T-helper 2 cell (primary cell): Measurements from ENCODE around the gene CYP4F12.

Experiments
- DNase-seq, 5 experiments: peaks; one replicate each; pipeline versions ENCODE4 v3.0.0 to v3.0.0-alpha.2; 2012 to 2022

Gene CYP4F12

DNA sequence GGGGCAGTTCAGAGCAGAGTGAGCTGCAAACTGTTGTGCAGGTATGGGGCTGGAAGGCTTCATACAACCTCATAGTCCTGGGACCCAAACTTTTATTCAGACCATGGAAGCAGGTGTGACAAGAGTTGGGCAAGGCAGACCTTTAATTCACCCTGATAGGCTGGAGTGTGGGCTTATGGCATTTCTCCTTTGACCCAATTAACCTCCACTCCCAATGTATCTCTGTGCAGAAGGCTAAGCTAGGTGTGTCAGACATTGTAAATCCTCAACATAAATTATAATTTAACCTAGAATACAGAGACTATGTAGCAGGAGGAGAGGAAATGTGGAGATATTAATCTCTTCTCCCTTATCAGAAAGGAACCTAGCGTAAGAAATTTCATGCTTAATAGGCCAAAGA is 42.8 kb downstream of the CYP4F12 start:
- DNase-seq = no peak

DNA sequence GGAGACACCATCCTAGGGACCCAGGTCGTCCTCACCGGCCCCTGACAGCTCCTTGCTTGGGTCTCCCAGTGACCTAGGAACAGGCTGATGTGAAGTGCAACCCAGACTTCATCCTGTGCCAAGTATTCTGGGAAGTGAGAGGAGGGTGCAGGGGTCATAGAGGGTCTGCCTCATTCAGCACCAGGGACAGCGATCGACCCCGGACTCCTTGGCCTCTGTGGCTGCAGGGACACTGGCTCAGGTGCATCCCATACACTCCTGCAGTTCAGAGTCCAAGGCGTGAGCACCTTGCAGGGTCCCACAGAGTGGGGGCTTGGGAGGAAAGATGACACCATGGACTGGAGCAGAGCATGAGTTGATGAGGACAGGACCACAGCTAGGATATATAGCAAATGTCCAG is 44.9 kb downstream of the CYP4F12 start:
- no peak for DNase-seq

DNA sequence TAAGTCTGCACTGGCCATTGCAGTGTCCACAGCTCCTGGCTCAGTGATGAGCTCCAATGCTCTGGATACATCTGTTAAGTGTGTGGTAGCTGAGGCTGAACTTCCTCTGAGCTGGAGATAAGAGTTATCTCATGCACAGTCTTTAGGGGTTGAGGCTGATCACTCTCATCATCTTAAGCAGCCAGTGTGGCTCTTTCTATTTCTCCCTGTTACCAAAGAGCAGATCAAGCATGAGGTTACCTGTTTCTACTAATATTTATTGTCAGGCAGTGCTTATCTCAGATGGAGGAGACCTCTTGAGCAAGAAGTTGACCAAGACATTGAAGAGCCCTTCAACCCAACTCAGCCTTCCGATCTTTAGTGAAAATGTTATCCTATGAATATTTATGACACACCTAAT is 48.4 kb downstream of the CYP4F12 start:
- no peak for DNase-seq

DNA sequence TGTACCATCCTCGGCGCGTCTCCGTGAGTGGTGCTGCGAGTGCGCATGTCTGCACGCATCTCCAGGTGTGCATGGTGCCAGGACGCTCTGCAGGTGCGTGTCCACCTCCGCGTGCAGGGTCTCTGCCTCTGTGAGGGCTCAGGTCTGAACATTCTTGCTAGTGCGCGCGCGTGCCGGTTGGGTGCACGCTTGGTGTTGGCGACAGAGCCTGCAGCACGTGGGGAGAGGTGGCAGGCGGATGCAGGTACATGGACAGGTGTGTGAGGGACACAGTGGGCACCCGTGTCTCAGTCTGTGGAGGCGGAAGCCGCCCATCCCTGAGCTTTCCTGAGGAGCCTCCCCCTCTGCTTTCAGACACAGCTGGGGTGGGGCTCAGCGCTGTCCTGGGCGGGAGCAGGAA is 50.1 kb downstream of the CYP4F12 start:
- no peak for DNase-seq

DNA sequence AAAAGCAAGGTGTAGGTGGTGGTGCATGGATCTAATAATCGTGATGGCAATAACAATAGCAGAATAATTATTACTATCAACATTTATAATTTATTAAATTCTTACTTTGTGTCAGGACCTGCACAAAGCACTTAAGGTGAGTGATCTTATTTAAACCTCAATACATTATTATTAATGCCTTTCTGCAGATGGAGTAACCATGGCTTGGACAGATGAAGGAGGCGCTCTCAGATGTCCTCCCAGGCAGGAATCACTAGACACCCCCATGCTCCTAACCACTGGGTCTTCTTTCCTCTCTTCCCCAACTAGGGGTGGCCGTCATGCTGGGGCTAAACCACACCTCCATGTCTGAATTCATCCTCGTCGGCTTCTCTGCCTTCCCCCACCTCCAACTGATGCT is 54.8 kb downstream of the CYP4F12 start, which contains the start of gene OR10H2:
Gene OR10H2, plus strand, starts transcription at position 301 of the 400 bp plus-strand sequence. Its CDS starts 20 bp downstream, at position 321.
- DNase-seq = no peak

DNA sequence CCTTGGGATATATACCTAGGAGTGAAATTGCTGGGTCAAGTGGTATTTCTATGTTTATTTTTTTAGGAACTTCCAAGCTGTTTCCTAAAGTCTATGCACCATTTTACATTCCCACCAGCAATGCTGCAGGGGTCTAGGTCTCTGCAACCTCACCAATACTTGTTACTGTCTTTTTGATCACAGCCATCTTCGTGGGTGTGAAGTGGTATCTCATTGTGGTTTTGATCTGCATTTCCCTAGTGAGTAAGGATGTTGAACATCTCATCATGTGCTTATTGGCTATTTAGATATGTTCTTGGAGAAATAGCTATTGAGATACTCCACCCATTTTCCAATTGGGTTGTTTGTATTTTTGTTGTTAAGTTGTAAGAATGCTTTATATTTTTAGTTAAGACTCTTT is 57.7 kb downstream of the CYP4F12 start:
- DNase-seq = peak in 1 of 5 experiments; percentile 51

DNA sequence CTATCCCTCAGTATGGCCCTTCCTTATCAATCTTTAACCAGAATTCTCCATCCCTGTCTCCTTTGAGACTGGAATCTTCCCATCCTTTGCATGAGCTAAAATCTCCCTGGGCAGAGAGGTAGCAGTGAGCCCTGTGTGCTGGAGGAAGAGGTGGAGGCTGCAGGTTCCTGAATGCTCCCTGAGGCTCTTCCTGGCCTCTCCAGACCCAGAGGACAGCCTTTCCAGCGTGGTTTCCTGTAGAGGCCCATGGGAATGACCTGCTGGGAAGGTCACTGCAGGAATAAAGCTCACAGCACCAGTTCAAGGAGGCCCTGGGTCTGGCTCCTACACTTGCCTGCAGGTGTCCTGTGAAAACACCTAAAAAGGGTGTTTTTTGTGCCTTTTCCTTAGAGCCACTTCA is 59.5 kb downstream of the CYP4F12 start:
- no peak for DNase-seq

DNA sequence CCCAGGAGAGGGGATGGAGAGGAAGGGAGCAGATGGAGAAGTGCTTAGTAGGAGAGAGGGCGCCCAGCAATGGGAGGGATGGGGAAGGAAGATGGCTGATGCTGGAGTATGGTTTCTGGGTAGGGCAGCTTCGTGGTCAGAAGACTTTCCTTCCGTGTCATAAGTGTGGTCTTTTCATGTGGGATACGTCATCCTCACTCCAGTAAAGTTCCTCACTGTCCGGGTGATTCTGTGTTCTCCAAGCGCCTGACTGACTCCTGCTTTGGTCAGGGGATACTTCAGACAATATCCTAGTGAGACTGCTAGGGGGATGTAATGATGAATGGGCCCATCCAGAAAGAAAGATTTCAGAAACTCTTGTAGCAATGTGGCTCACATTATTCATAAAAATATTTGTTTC is 61.0 kb downstream of the CYP4F12 start:
- DNase-seq = no peak

DNA sequence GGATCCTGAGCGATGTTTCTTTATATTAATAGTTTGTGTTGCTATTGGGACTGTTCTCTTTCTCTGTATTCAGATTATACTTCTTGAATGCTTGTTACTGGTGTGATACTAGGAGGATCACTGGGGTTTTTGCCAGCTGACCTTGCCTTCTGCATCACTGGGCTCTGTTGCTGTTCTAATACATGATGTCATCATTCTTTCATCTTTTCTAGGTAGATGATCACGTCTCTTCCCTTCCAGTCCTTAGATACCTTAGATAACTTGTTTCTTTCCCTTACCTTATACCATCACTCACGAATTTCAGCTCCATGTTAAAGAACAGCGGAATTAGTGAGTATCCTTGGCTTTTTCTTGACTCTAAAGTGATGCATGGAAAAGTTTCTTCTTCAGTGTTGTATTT is 64.8 kb downstream of the CYP4F12 start, which contains the start of gene OR10H3:
Gene OR10H3, plus strand, starts transcription at position 264 of the 400 bp plus-strand sequence. CDS start 3,408 bp downstream, outside the sequence.
- DNase-seq = no peak

DNA sequence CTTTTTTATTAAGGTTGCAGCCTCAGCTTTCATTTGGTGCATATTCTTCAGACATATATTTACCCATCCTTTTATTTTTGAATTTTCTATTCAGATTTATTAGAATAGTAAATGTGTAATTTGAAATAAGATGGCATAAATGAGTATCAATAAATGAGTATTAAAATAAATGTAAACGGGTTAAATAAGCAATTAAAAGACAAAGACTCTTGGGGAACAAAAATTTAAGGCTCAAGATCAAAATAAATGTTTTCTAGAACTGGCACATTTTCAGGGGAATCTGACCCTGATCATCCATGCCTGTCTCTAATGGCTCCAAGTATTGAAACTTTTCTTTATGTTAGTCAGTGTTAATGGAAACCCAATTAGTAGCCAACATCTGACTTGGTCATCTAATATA is 67.9 kb downstream of the CYP4F12 start:
- no peak for DNase-seq
